Endothelial cell of umbilical vein (primary cell): ENCODE results near the gene WDR6. TPM values are rescaled to one million over a fixed set of nuclear protein-coding genes. Genes with fewer than 3 reads are reported as not detected.

Source experiments
- BruUV-seq: library from RNA; stranded (reverse); fragments of 400-500 nt; replicated peaks from 2 replicates; lab custom pipeline; 2021; lab: Mats Ljungman, UMichigan
- CTCF ChIA-PET: fragments of 300-600, 350-600 bp; sonication (Branson Sonifier 250); formaldehyde crosslinking; loops from one replicate; lab custom pipeline; 2021; ENCODE audit warnings: antibody characterized with exemption, inconsistent platforms; lab: Charles Lee
- POLR2A ChIA-PET: fragments of 300-600, 350-600 bp; sonication (Branson Sonifier 250); formaldehyde crosslinking; loops from one replicate; lab custom pipeline; 2021; ENCODE audit warnings: antibody characterized with exemption, inconsistent platforms; lab: Charles Lee
- DNase-seq: peaks from one replicate; pipeline ENCODE4 v3.0.0-alpha.2; 2011; ENCODE audit warnings: low read depth, low spot score
- FAIRE-seq: peaks from 2 replicates; lab custom pipeline; 2011; peaks lifted over from hg19 to GRCh38; lab: Jason Lieb, UNC
- H2AFZ ChIP-seq: 2 replicates; pipeline ENCODE4 v1.6.0; 2012; ENCODE audit warnings: low read depth, low read length, control low read depth, inconsistent platforms
- H3K27ac ChIP-seq: 2 replicates; pipeline ENCODE4 v1.5.1; 2011; ENCODE audit warnings: low read depth, mild to moderate bottlenecking, control low read depth, low read length, moderate library complexity; ENCODE audit not compliant: insufficient read depth
- H3K27me3 ChIP-seq, 2 experiments: 2 replicates each; pipeline versions ENCODE4 v1.6.0 to v1.6.1; 2011; ENCODE audit warnings: low read length in 2 of 2, mixed read lengths in 1 of 2; ENCODE audit not compliant: control insufficient read depth in 2 of 2, insufficient read depth in 2 of 2
- H3K36me3 ChIP-seq, 2 experiments: 2 replicates in 1 of 2; 3 replicates in 1 of 2; pipeline ENCODE4 v1.5.1; 2011; ENCODE audit warnings: low read length in 2 of 2, mild to moderate bottlenecking in 1 of 2, moderate library complexity in 1 of 2; ENCODE audit not compliant: control insufficient read depth in 2 of 2, insufficient read depth in 2 of 2; ENCODE audit errors: extremely low read depth in 1 of 2
- H3K4me1 ChIP-seq: 3 replicates; pipeline ENCODE4 v1.5.1; 2011; ENCODE audit warnings: mild to moderate bottlenecking, low read length; ENCODE audit not compliant: control insufficient read depth, insufficient read depth; ENCODE audit errors: extremely low read depth
- H3K4me2 ChIP-seq: 2 replicates; pipeline ENCODE4 v1.6.1; 2011; ENCODE audit warnings: low read length, control low read depth, mixed read lengths; ENCODE audit not compliant: insufficient read depth
- H3K4me3 ChIP-seq, 3 experiments: fragments of 200-600 bp in 1 of 3; sonication (generic), shearing (Covaris generic) in 1 of 3; replicated peaks in 1 of 3; 2 replicates each; pipeline ENCODE4 v1.5.1; 2011 to 2016; ENCODE audit warnings: control low read depth in 3 of 3, low read length in 3 of 3, mild to moderate bottlenecking in 2 of 3, inconsistent platforms in 1 of 3, low read depth in 1 of 3, moderate library complexity in 1 of 3; ENCODE audit not compliant: insufficient read depth in 1 of 3
- H3K79me2 ChIP-seq: 2 replicates; pipeline ENCODE4 v1.6.0; 2012; ENCODE audit warnings: low read length, inconsistent platforms; ENCODE audit not compliant: control insufficient read depth, insufficient read depth
- H3K9ac ChIP-seq: replicated peaks from 2 replicates; pipeline ENCODE3; 2011; ENCODE audit warnings: low read length, control low read depth; ENCODE audit not compliant: insufficient read depth; ENCODE audit errors: extremely low read depth
- H3K9me1 ChIP-seq: replicated peaks from 3 replicates; pipeline ENCODE4 v1.6.0; 2011; ENCODE audit warnings: mild to moderate bottlenecking, low read length; ENCODE audit not compliant: control insufficient read depth, insufficient read depth; ENCODE audit errors: extremely low read depth
- H3K9me3 ChIP-seq: replicated peaks from 2 replicates; pipeline ENCODE4 v1.5.1; 2012; ENCODE audit warnings: low read length, inconsistent platforms; ENCODE audit not compliant: control insufficient read depth, insufficient read depth
- H4K20me1 ChIP-seq: replicated peaks from 2 replicates; pipeline ENCODE3; 2011; ENCODE audit warnings: mild to moderate bottlenecking, low read length; ENCODE audit not compliant: control insufficient read depth, insufficient read depth; ENCODE audit errors: extremely low read depth
- CTCF ChIP-seq, 2 donors: IDR thresholded peaks; 1 replicate in 1 of 2; 2 replicates in 1 of 2; pipeline ENCODE4 v1.5.1; 2011; ENCODE audit warnings: low read length in 2 of 2, mild to moderate bottlenecking in 2 of 2, moderate library complexity in 2 of 2, control low read depth in 1 of 2, inconsistent platforms in 1 of 2, low read depth in 1 of 2; ENCODE audit not compliant: insufficient read depth in 1 of 2; ENCODE audit errors: extremely low read depth in 1 of 2
- EZH2 ChIP-seq: IDR thresholded peaks from 2 replicates; pipeline ENCODE4 v1.6.1; 2012; ENCODE audit warnings: borderline replicate concordance, low read depth, mild to moderate bottlenecking, moderate library complexity, low read length, inconsistent platforms; ENCODE audit not compliant: severe bottlenecking
- FOS ChIP-seq: IDR thresholded peaks from 2 replicates; pipeline ENCODE4 v1.6.1; 2011; ENCODE audit warnings: mild to moderate bottlenecking, low read length, moderate library complexity, borderline replicate concordance; ENCODE audit not compliant: insufficient read depth
- GATA2 ChIP-seq: IDR thresholded peaks from 2 replicates; pipeline ENCODE4 v1.7.0; 2011; ENCODE audit warnings: low read depth, mild to moderate bottlenecking, moderate library complexity, mixed read lengths, low read length; ENCODE audit not compliant: insufficient read length, insufficient read depth
- JUN ChIP-seq: IDR thresholded peaks from 2 replicates; pipeline ENCODE4 v1.6.1; 2011; ENCODE audit warnings: borderline replicate concordance, low read depth; ENCODE audit not compliant: insufficient read length, insufficient read depth
- MAX ChIP-seq: IDR thresholded peaks from 2 replicates; pipeline ENCODE4 v1.6.1; 2011; ENCODE audit not compliant: insufficient read depth, insufficient read length
- MYC ChIP-seq: IDR thresholded peaks from one replicate; pipeline ENCODE4 v1.6.1; 2011; ENCODE audit warnings: mild to moderate bottlenecking, low read depth, low read length
- POLR2A ChIP-seq: IDR thresholded peaks from 2 replicates; pipeline ENCODE4 v1.6.1; 2012; ENCODE audit warnings: low read depth, mild to moderate bottlenecking, control low read depth, low read length
- POLR2AphosphoS5 ChIP-seq: IDR thresholded peaks from 2 replicates; pipeline ENCODE4 v1.6.1; 2012; ENCODE audit warnings: low read depth, mild to moderate bottlenecking, control low read depth, low read length, moderate library complexity; ENCODE audit not compliant: insufficient read depth
- dilution Hi-C: fragments of 300-500 bp; cut with MboI; formaldehyde crosslinking; loops from one replicate; pipeline ENCODE4 v1.15.0; 2019; ENCODE audit warnings: low sequenced_read_pairs; ENCODE audit not compliant: extremely low pct_ligation_motif_present
- intact Hi-C: fragments of 100-400 bp; cut with micrococcal nuclease; formaldehyde crosslinking; loops from one replicate; pipeline ENCODE4 v1.10.0; 2022
- polyA plus RNA-seq, 4 experiments: library from polyadenylated mRNA; depleted of rRNA in 3 of 4; stranded (reverse) in 3 of 4; unstranded in 1 of 4; fragments of >200 nt; gene quantifications; 2 replicates each; pipeline versions ENCODE4 v1.2.1 to v1.2.3, GENCODE V29; 2011 to 2012; ENCODE audit warnings: missing spikeins in 1 of 4
- total RNA-seq: library from RNA; stranded (reverse); gene quantifications from 2 replicates; pipeline ENCODE4 v1.2.3, GENCODE V29; 2021

Gene WDR6
- total and polyA plus RNA-seq, 2 donors (not counting 3 experiments of a cell fraction or from before 2014, with no cell fraction given), result 192 to 319 TPM

GRCh38 chr3:48966876-48967361, 40.3 kb upstream of the WDR6 start:
- BruUV-seq, result no TSS peak
- Histone ChIP-seq H3K9ac (no peak overlapping the region), H3K27ac (no peak overlapping the region), H4K20me1 (no peaks in the 10 kb centered on the region), H3K9me3 (no peaks in the 10 kb centered on the region), H3K4me1 (no peaks in the 10 kb centered on the region), H3K9me1 (no peaks in the 10 kb centered on the region), H2AFZ (no peak overlapping the region), H3K79me2 (no peaks in the 10 kb centered on the region), H3K27me3 (no peaks in the 10 kb centered on the region), H3K36me3 (peaks cover 19 to 26% of the 10 kb centered on the region in 2 experiments), H3K4me3 (no peak overlapping the region), H3K4me2 (no peak overlapping the region)
- FAIRE-seq (no peak), DNase-seq (no peak)
- ChIA-PET CTCF (no interaction called here), POLR2A (no interaction called here)
- intact Hi-C loops, result no loop called here
- TF ChIP-seq FOS (no peak), MYC (no peak), EZH2 (no peak), JUN (no peak), MAX (no peak), POLR2AphosphoS5 (no peak), CTCF (IDR thresholded peaks at IDR 0.05; ENCODE audit: extremely low read depth in 1 of 2, insufficient read depth in 1 of 2, low read depth in 1 of 2, low read length in 2 of 2) (no peak), POLR2A (no peak), GATA2 (no peak)
- dilution Hi-C loops, result no loop called here
